ENCODE measurements around the gene SLC6A5. TPM values are rescaled to one million over a fixed set of nuclear protein-coding genes. Genes with fewer than 3 reads are reported as not detected.

SLC6A5 gene
- not detected in 2 replicates for total RNA-seq

DNA sequence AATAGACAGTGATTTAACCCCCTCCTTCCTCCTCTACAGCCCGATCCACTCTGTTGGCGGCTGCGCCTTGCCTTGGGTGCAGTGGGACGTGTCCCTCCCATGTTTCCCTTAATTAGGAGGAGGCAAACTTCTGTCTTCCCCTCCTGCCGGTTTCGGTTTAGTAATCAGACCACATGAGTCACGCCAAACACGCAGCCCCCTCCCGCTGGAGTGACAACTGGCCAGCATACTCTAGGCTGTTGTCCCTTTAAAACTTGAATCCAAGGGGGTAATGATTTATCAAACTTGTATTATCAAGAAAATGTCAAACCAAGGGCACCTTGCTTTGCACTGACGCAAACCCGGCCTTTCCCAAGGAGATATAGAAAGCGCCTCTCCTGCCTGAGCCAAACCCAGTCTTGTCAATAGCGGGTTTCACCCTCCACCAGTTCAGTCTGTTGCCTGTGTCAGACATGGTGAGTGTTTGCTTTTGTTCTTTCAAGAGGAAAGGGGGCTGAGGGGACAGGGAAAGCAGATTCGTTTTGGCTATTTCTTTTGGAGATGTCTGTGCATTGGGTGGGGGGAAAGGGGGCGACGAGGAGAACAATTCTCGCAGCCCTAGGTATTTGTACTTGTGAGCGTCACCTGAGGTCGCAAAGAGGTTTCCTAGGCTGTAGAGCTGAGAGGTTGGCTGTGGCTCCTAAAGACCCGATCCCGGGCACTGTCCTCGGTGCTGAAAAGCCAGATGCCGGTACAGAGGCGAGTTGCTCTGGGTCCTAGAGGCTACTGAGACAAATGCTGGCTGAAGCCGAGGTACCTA lies at the start of gene SLC6A5:
TSS of gene SLC6A5 (plus strand) at position 388 of the 799 bp plus-strand sequence. CDS start at position 453, 65 bp downstream.

DNA sequence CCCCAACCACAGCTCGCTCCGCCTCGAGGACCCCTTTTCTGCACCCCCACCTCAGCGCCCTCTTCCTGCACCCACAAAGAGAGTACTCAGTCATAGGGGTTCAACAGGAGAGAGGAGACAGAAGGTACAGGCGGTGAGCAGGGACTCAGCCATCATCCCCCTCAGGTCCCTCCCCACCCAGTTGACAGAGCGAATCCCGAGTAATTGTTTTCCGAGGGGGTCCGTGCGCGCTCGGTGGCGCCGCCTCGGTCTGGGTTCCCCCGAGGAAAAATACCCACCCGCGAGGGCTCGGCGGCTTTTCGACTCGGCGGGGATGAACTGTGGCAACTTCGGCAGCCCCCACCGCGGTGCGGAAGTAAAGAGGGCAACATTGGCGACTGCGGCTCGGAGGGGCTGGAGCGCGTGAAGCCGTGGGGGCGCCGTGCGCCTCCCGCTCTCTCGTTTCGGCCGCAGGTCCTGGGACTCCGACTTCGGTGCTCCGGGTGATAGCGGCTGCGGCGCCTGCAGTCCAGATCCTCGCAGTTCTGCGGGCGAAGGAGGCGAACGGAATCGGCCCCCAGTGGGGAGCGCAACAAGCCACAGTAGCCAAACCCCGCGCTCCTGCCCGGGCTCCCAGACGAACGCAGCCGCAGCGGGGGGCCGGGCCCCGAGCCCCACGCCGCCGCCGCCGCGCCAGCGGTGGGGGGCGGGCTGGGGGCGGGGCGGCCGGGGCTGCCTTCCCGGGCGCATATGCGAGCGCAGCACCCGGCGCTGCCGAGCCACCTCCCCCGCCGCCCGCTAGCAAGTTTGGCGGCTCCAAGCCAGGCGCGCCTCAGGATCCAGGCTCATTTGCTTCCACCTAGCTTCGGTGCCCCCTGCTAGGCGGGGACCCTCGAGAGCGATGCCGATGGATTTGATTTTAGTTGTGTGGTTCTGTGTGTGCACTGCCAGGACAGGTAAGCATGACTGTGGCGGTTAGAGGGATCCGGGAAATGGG lies 69.7 kb downstream of the SLC6A5 start, which contains the start of gene NELL1:
TSS of gene NELL1 (plus strand) at position 743 of the 976 bp plus-strand sequence.

Other genes starting within 250 kb of the SLC6A5 start
- 83.9 and 91.6 TPM in 2 replicates for gene HTATIP2, start 235.9 kb upstream of the SLC6A5 start, total RNA-seq
- gene PRMT3, start 211.9 kb upstream of the SLC6A5 start, total RNA-seq: 13.9 and 19.8 TPM in 2 replicates
- not detected in 2 replicates for gene NELL1, start 70.0 kb downstream of the SLC6A5 start, total RNA-seq

Measured in mammary microvascular endothelial cell (primary cell).